ENCODE data around the gene FANCI.

The FANCI gene

GRCh38 chr15:89308236-89308635 lies 64.5 kb downstream of the FANCI start:
- no peak for DNase-seq

- DNase-seq: no peak
These were observed 66.2 kb downstream of the FANCI start for GRCh38 chr15:89309993-89310392.

- DNase-seq: no peak
These were observed 71.7 kb downstream of the FANCI start for GRCh38 chr15:89315375-89315929.

- no peak for DNase-seq
These were observed 72.7 kb downstream of the FANCI start for GRCh38 chr15:89316504-89316903.

- DNase-seq: no peak
These were observed 73.5 kb downstream of the FANCI start for GRCh38 chr15:89317186-89317720.

- DNase-seq: no peak
These were observed 75.9 kb downstream of the FANCI start for GRCh38 chr15:89319678-89320077.

- no peak for DNase-seq
These were observed 76.4 kb downstream of the FANCI start for GRCh38 chr15:89320200-89320599.

- DNase-seq: no peak
These were observed 78.0 kb downstream of the FANCI start for GRCh38 chr15:89321521-89322410.

GRCh38 chr15:89322822-89323221 lies 79.0 kb downstream of the FANCI start:
- DNase-seq: no peak

GRCh38 chr15:89323825-89324224 lies 80.0 kb downstream of the FANCI start:
- DNase-seq: no peak

GRCh38 chr15:89325039-89325803 lies 81.4 kb downstream of the FANCI start:
- DNase-seq: no peak

GRCh38 chr15:89326316-89326715 lies 82.5 kb downstream of the FANCI start:
- DNase-seq: peak in 1 of 2 experiments; percentile 37

GRCh38 chr15:89327113-89327512 lies 83.3 kb downstream of the FANCI start:
- no peak for DNase-seq

- DNase-seq: no peak
These were observed 84.8 kb downstream of the FANCI start for GRCh38 chr15:89328398-89329254.

- peak in 1 of 2 experiments; percentile 13 for DNase-seq
These were observed 85.7 kb downstream of the FANCI start for GRCh38 chr15:89329329-89330084.

- DNase-seq: no peak
These were observed 86.3 kb downstream of the FANCI start for GRCh38 chr15:89330119-89330518.

GRCh38 chr15:89330881-89331595 lies 87.3 kb downstream of the FANCI start:
- no peak for DNase-seq

- no peak for DNase-seq
These were observed 88.7 kb downstream of the FANCI start for GRCh38 chr15:89332446-89332845.

- no peak for DNase-seq
These were observed 89.5 kb downstream of the FANCI start for GRCh38 chr15:89333011-89333860.

- no peak for DNase-seq
These were observed 90.3 kb downstream of the FANCI start for GRCh38 chr15:89333959-89334509.

Measured in AML-193 (cell line).